Large intestine (tissue), 3 donors: Measurements from ENCODE around the gene FAM170B. TPM values are rescaled to one million over a fixed set of nuclear protein-coding genes. Genes with fewer than 3 reads are reported as not detected.

Experiments
- DNase-seq, 2 donors: peaks; one replicate each; pipeline versions ENCODE4 v3.0.0 to v3.0.0-alpha.2; 2013
- H3K27ac ChIP-seq: one replicate; pipeline ENCODE4 v1.5.1; 2013; ENCODE audit warnings: low read length
- H3K27me3 ChIP-seq: 2 replicates; pipeline ENCODE4 v1.6.1; 2013; ENCODE audit warnings: low read length; ENCODE audit not compliant: control insufficient read depth, insufficient read depth
- H3K36me3 ChIP-seq: 2 replicates; pipeline ENCODE4 v1.6.1; 2013; ENCODE audit warnings: low read length; ENCODE audit not compliant: control insufficient read depth, insufficient read depth
- H3K4me1 ChIP-seq: one replicate; pipeline ENCODE4 v1.6.1; 2013; ENCODE audit warnings: low read length; ENCODE audit not compliant: control insufficient read depth, insufficient read depth
- H3K4me3 ChIP-seq: one replicate; pipeline ENCODE4 v1.5.1; 2013; ENCODE audit warnings: low read length
- H3K9me3 ChIP-seq: one replicate; pipeline ENCODE4 v1.6.1; 2013; ENCODE audit warnings: mild to moderate bottlenecking, low read depth, low read length, moderate library complexity; ENCODE audit not compliant: control insufficient read depth
- WGBS: methylation state at CpG from one replicate; pipeline ENCODE4 v1.1.5; 2013; ENCODE audit warnings: low lambda C conversion rate; ENCODE audit not compliant: insufficient coverage; 5-methylcytosine and 5-hydroxymethylcytosine counted together
- polyA plus RNA-seq: library from polyadenylated mRNA; unstranded; fragments of 120-200 nt; gene quantifications from one replicate; pipeline ENCODE4 v1.2.1, GENCODE V29; 2013

The FAM170B gene
- polyA plus RNA-seq, 1 donor = not detected

- H3K27ac ChIP-seq = no peak overlapping the region
- H3K27me3 ChIP-seq = no peaks in the 10 kb centered on the region
- H3K36me3 ChIP-seq = no peaks in the 10 kb centered on the region
- WGBS = 100% methylated on average over 1 of the region's 6 CpGs
- no peak overlapping the region for H3K4me3 ChIP-seq
- no peaks in the 10 kb centered on the region for H3K4me1 ChIP-seq
- DNase-seq = no peak
- no peaks in the 10 kb centered on the region for H3K9me3 ChIP-seq
Observed at GRCh38 chr10:49168831-49169500, 35.1 kb upstream of the FAM170B start.

- 40% methylated on average over 1 of the region's 4 CpGs for WGBS
- no peak for DNase-seq
Observed at GRCh38 chr10:49168171-49168540, 34.3 kb upstream of the FAM170B start.

GRCh38 chr10:49167425-49168170 is 33.8 kb upstream of the FAM170B start:
- Histone ChIP-seq H3K27ac (no peak overlapping the region), H3K36me3 (no peaks in the 10 kb centered on the region), H3K27me3 (peaks cover under 1% of the 10 kb centered on the region), H3K9me3 (no peaks in the 10 kb centered on the region), H3K4me1 (no peaks in the 10 kb centered on the region), H3K4me3 (no peak overlapping the region)
- no CpG with 5 or more reads among the region's 12 CpGs for WGBS
- DNase-seq = no peak

More at GRCh38 chr10:49168171-49168540, 34.3 kb upstream of the FAM170B start:
- no peaks in the 10 kb centered on the region for H3K36me3 ChIP-seq
- H3K9me3 ChIP-seq = no peaks in the 10 kb centered on the region
- no peak overlapping the region for H3K4me3 ChIP-seq
- no peaks in the 10 kb centered on the region for H3K27me3 ChIP-seq
- H3K27ac ChIP-seq = no peak overlapping the region
- no peaks in the 10 kb centered on the region for H3K4me1 ChIP-seq

GRCh38 chr10:49166484-49167400 is 32.9 kb upstream of the FAM170B start:
- H3K4me3 ChIP-seq = no peak overlapping the region
- no peak overlapping the region for H3K27ac ChIP-seq
- no CpG with 5 or more reads among the region's 14 CpGs for WGBS
- no peak for DNase-seq
- H3K4me1 ChIP-seq = no peaks in the 10 kb centered on the region
- no peaks in the 10 kb centered on the region for H3K9me3 ChIP-seq
- H3K27me3 ChIP-seq = peaks cover 3% of the 10 kb centered on the region
- no peaks in the 10 kb centered on the region for H3K36me3 ChIP-seq

- Histone ChIP-seq H3K4me1 (no peaks in the 10 kb centered on the region), H3K36me3 (no peaks in the 10 kb centered on the region), H3K27ac (no peak overlapping the region), H3K9me3 (no peaks in the 10 kb centered on the region), H3K4me3 (no peak overlapping the region), H3K27me3 (peaks cover 3% of the 10 kb centered on the region)
- no peak for DNase-seq
- 73% methylated on average over 3 of the region's 14 CpGs for WGBS
Observed at GRCh38 chr10:49165821-49166483, 32.1 kb upstream of the FAM170B start.

- Histone ChIP-seq H3K27ac (no peak overlapping the region), H3K4me1 (no peaks in the 10 kb centered on the region), H3K9me3 (no peaks in the 10 kb centered on the region), H3K36me3 (no peaks in the 10 kb centered on the region), H3K27me3 (peaks cover 3% of the 10 kb centered on the region), H3K4me3 (no peak overlapping the region)
- no peak for DNase-seq
- no CpG with 5 or more reads among the region's 7 CpGs for WGBS
Observed at GRCh38 chr10:49165259-49165658, 31.4 kb upstream of the FAM170B start.

GRCh38 chr10:49164559-49165188 is 30.9 kb upstream of the FAM170B start:
- Histone ChIP-seq H3K36me3 (no peaks in the 10 kb centered on the region), H3K4me1 (no peaks in the 10 kb centered on the region), H3K4me3 (no peak overlapping the region), H3K27ac (no peak overlapping the region), H3K9me3 (no peaks in the 10 kb centered on the region), H3K27me3 (peaks cover 3% of the 10 kb centered on the region)
- WGBS = 89% methylated on average over 3 of the region's 9 CpGs
- DNase-seq = peak; percentile 29 to 47

GRCh38 chr10:49163741-49164140 is 29.9 kb upstream of the FAM170B start:
- H3K27ac ChIP-seq = no peak overlapping the region
- no peak overlapping the region for H3K4me3 ChIP-seq
- no peaks in the 10 kb centered on the region for H3K4me1 ChIP-seq
- no peaks in the 10 kb centered on the region for H3K9me3 ChIP-seq
- H3K36me3 ChIP-seq = no peaks in the 10 kb centered on the region
- no CpG with 5 or more reads among the region's 4 CpGs for WGBS
- DNase-seq = no peak
- H3K27me3 ChIP-seq = peaks cover 3% of the 10 kb centered on the region

GRCh38 chr10:49162761-49163310 is 29.0 kb upstream of the FAM170B start:
- H3K9me3 ChIP-seq = no peaks in the 10 kb centered on the region
- no peaks in the 10 kb centered on the region for H3K4me1 ChIP-seq
- H3K27me3 ChIP-seq = peaks cover 3% of the 10 kb centered on the region
- H3K4me3 ChIP-seq = no peak overlapping the region
- WGBS = 100% methylated on average over 1 of the region's 8 CpGs
- no peaks in the 10 kb centered on the region for H3K36me3 ChIP-seq
- DNase-seq = no peak
- H3K27ac ChIP-seq = no peak overlapping the region
